Skeletal muscle satellite cell (primary cell): ENCODE measurements around the gene DAND5.

Experiments used
- H3K27me3 ChIP-seq: 2 replicates; pipeline ENCODE4 v1.7.0; 2013; ENCODE audit warnings: low read length; ENCODE audit not compliant: control insufficient read depth, insufficient read depth
- H3K36me3 ChIP-seq: 2 replicates; pipeline ENCODE4 v1.7.0; 2013; ENCODE audit warnings: mild to moderate bottlenecking, control low read depth, low read length; ENCODE audit not compliant: insufficient read depth
- H3K4me1 ChIP-seq: 2 replicates; pipeline ENCODE4 v1.7.0; 2013; ENCODE audit warnings: low read length; ENCODE audit not compliant: control insufficient read depth, insufficient read depth
- H3K4me2 ChIP-seq: 2 replicates; pipeline ENCODE4 v1.7.0; 2013; ENCODE audit warnings: mild to moderate bottlenecking, low read length
- H3K4me3 ChIP-seq: 2 replicates; pipeline ENCODE4 v1.7.0; 2013; ENCODE audit warnings: low read length
- H3K9ac ChIP-seq: 2 replicates; pipeline ENCODE4 v1.7.0; 2013; ENCODE audit warnings: mild to moderate bottlenecking, low read depth, low read length, moderate library complexity
- H3K9me3 ChIP-seq: replicated peaks from 2 replicates; pipeline ENCODE4 v1.7.0; 2013; ENCODE audit warnings: mild to moderate bottlenecking, control low read depth, low read length

Gene DAND5

GRCh38 chr19:13010038-13010991 is 40.9 kb downstream of the DAND5 start:
- no peak overlapping the region for H3K4me3 ChIP-seq
- peaks cover 67% of the 10 kb centered on the region for H3K4me1 ChIP-seq
- no peaks in the 10 kb centered on the region for H3K27me3 ChIP-seq
- no peaks in the 10 kb centered on the region for H3K9me3 ChIP-seq
- H3K9ac ChIP-seq = no peak overlapping the region
- H3K4me2 ChIP-seq = peak overlapping the region; percentile 30
- no peaks in the 10 kb centered on the region for H3K36me3 ChIP-seq

GRCh38 chr19:13010992-13011652 is 41.7 kb downstream of the DAND5 start:
- H3K4me2 ChIP-seq = no peak overlapping the region
- H3K9ac ChIP-seq = no peak overlapping the region
- no peak overlapping the region for H3K4me3 ChIP-seq
- H3K36me3 ChIP-seq = no peaks in the 10 kb centered on the region
- H3K4me1 ChIP-seq = peaks cover 68% of the 10 kb centered on the region
- no peaks in the 10 kb centered on the region for H3K27me3 ChIP-seq
- no peaks in the 10 kb centered on the region for H3K9me3 ChIP-seq

GRCh38 chr19:13011653-13012389 is 42.4 kb downstream of the DAND5 start:
- Histone ChIP-seq H3K9me3 (no peaks in the 10 kb centered on the region), H3K9ac (no peak overlapping the region), H3K4me2 (peak overlapping the region; percentile 98), H3K4me3 (no peak overlapping the region), H3K36me3 (no peaks in the 10 kb centered on the region), H3K4me1 (peaks cover 68% of the 10 kb centered on the region), H3K27me3 (no peaks in the 10 kb centered on the region)

- H3K9me3 ChIP-seq = no peaks in the 10 kb centered on the region
- H3K4me3 ChIP-seq = peak overlapping the region; percentile 69
- H3K9ac ChIP-seq = peak overlapping the region; percentile 92
- H3K4me2 ChIP-seq = peak overlapping the region; percentile 98
- H3K4me1 ChIP-seq = peaks cover 68% of the 10 kb centered on the region
- no peaks in the 10 kb centered on the region for H3K36me3 ChIP-seq
- H3K27me3 ChIP-seq = no peaks in the 10 kb centered on the region
Observed at GRCh38 chr19:13012390-13012689, 43.0 kb downstream of the DAND5 start.

GRCh38 chr19:13012690-13013608 is 43.6 kb downstream of the DAND5 start:
- peak overlapping the region; percentile 92 for H3K9ac ChIP-seq
- H3K4me3 ChIP-seq = peak overlapping the region; percentile 69
- peak overlapping the region; percentile 98 for H3K4me2 ChIP-seq
- no peaks in the 10 kb centered on the region for H3K36me3 ChIP-seq
- no peaks in the 10 kb centered on the region for H3K9me3 ChIP-seq
- H3K27me3 ChIP-seq = no peaks in the 10 kb centered on the region
- H3K4me1 ChIP-seq = peaks cover 70% of the 10 kb centered on the region

- no peaks in the 10 kb centered on the region for H3K27me3 ChIP-seq
- H3K36me3 ChIP-seq = no peaks in the 10 kb centered on the region
- peaks cover 77% of the 10 kb centered on the region for H3K4me1 ChIP-seq
- H3K4me3 ChIP-seq = peak overlapping the region; percentile 69
- no peaks in the 10 kb centered on the region for H3K9me3 ChIP-seq
- H3K9ac ChIP-seq = peak overlapping the region; percentile 92
- peak overlapping the region; percentile 98 for H3K4me2 ChIP-seq
Observed at GRCh38 chr19:13013649-13014048, 44.3 kb downstream of the DAND5 start.

- Histone ChIP-seq H3K4me3 (peak overlapping the region; percentile 69), H3K27me3 (no peaks in the 10 kb centered on the region), H3K4me2 (peak overlapping the region; percentile 98), H3K36me3 (no peaks in the 10 kb centered on the region), H3K4me1 (peaks cover 81% of the 10 kb centered on the region), H3K9me3 (no peaks in the 10 kb centered on the region), H3K9ac (peak overlapping the region; percentile 92)
Observed at GRCh38 chr19:13014101-13014920, 44.9 kb downstream of the DAND5 start.

- H3K4me1 ChIP-seq = peaks cover 81% of the 10 kb centered on the region
- no peaks in the 10 kb centered on the region for H3K27me3 ChIP-seq
- peak overlapping the region; percentile 69 for H3K4me3 ChIP-seq
Observed at GRCh38 chr19:13014921-13015280, 45.5 kb downstream of the DAND5 start.

GRCh38 chr19:13015361-13016223 is 46.2 kb downstream of the DAND5 start:
- H3K4me2 ChIP-seq = peak overlapping the region; percentile 98
- peaks cover 84% of the 10 kb centered on the region for H3K4me1 ChIP-seq
- H3K27me3 ChIP-seq = no peaks in the 10 kb centered on the region
- H3K36me3 ChIP-seq = no peaks in the 10 kb centered on the region
- no peaks in the 10 kb centered on the region for H3K9me3 ChIP-seq
- H3K9ac ChIP-seq = peak overlapping the region; percentile 92
- peak overlapping the region; percentile 48 for H3K4me3 ChIP-seq

More at GRCh38 chr19:13014921-13015280, 45.5 kb downstream of the DAND5 start:
- H3K36me3 ChIP-seq = no peaks in the 10 kb centered on the region
- H3K9me3 ChIP-seq = no peaks in the 10 kb centered on the region
- peak overlapping the region; percentile 92 for H3K9ac ChIP-seq
- H3K4me2 ChIP-seq = peak overlapping the region; percentile 98
